ENCODE measurements around the gene GASK1A. TPM values are rescaled to one million over a fixed set of nuclear protein-coding genes. Genes with fewer than 3 reads are reported as not detected.

GASK1A gene
- total and polyA plus RNA-seq, 2 of the 4 experiments (the other 2 are of a cell fraction), result 0.18 to 0.19 TPM

DNA sequence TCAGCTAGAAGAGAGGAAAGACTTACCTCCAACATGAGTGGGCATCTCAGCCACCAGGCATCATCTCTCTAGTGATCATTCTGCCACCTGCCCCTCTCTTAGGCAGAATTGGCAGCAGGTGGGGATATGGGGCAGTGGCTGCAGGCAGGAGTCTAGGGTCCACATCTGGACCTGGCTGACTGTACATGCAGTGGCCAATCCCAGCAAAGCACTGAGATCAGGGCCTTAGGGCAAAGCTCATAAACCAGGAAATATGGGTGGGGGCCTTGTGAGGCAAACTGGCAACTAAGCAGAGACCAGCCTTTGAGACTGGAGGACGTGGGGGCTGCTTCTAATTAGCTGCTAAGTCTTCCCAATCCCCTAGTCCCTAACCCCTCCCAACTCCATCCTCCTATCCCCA, 113.9 kb downstream of the GASK1A start:
- Histone ChIP-seq H2BK5ac (ENCODE audit: low read depth, low read length, poor library complexity, severe bottlenecking) (no peak overlapping the region), H4K5ac (ENCODE audit: low read depth, low read length) (no peak overlapping the region), H3K36me3 (ENCODE audit: control insufficient read depth, insufficient read depth, low read length) (no peaks in the 10 kb centered on the region), H3K4ac (ENCODE audit: low read depth, low read length) (no peak overlapping the region), H2AK9ac (replicated peaks; ENCODE audit: low read depth, low read length, poor library complexity) (no peak overlapping the region), H3K23ac (ENCODE audit: low read depth, low read length) (no peak overlapping the region), H4K91ac (ENCODE audit: insufficient read depth, low read depth, low read length) (no peak overlapping the region), H2BK20ac (ENCODE audit: low read depth, low read length) (no peak overlapping the region), H3K9me1 (ENCODE audit: insufficient read depth, low read length) (no peaks in the 10 kb centered on the region; the same call in 1 of the 2 replicates), H3K4me1 (ENCODE audit: control insufficient read depth, insufficient read depth, low read length) (no peaks in the 10 kb centered on the region; the same call in 1 of the 2 replicates), H2BK15ac (ENCODE audit: low read depth, low read length) (no peak overlapping the region), H3K27me3 (ENCODE audit: control insufficient read depth, insufficient read depth, low read length) (no peaks in the 10 kb centered on the region), H2AFZ (replicated peaks; ENCODE audit: low read length, poor library complexity) (no peak overlapping the region), H4K20me1 (ENCODE audit: insufficient read depth, low read length) (no peaks in the 10 kb centered on the region), H3K79me1 (ENCODE audit: low read depth in 1 of 2, low read length in 2 of 2) (no peaks in the 10 kb centered on the region; a peak in 1 of 4 replicates), H3K56ac (ENCODE audit: extremely low read depth, insufficient read depth, low read length) (no peak overlapping the region), H3K9me3 (ENCODE audit: control insufficient read depth, insufficient read depth, low read length) (no peaks in the 10 kb centered on the region), H2BK120ac (ENCODE audit: low read depth, low read length) (no peak overlapping the region), H2AK5ac (ENCODE audit: low read depth, low read length) (no peak overlapping the region), H4K8ac (ENCODE audit: low read depth in 2 of 2, low read length in 2 of 2) (no peak overlapping the region), H3K4me2 (ENCODE audit: low read depth, low read length) (no peak overlapping the region), H3K18ac (ENCODE audit: low read depth, low read length) (no peak overlapping the region), H3K4me3 (ENCODE audit: insufficient read depth, low read depth, low read length) (no peak overlapping the region), H3K27ac (ENCODE audit: insufficient read depth, low read length) (no peak overlapping the region), H3K9ac (ENCODE audit: low read depth, low read length) (no peak overlapping the region), H3K14ac (replicated peaks; ENCODE audit: low read depth, low read length) (no peak overlapping the region)
- ATAC-seq (ENCODE audit: low read depth), result no peak
- no CpG with 5 or more reads among the region's 1 CpG for WGBS, 2 experiments (ENCODE audit: extremely low coverage in 2 of 2, insufficient read length in 1 of 2)
- in situ Hi-C loops (cut with MboI; ENCODE audit: low sequenced_read_pairs) (no loop called here), dilution Hi-C loops (cut with HindIII; ENCODE audit: low sequenced_read_pairs, unreplicated experiment) (no loop called here), intact Hi-C loops (cut with micrococcal nuclease) (loop anchor here (5.0 kb wide), 1 partner anchor 91 kb away; no protein-coding TSS in a partner anchor)
- ChIA-PET POLR2A (ENCODE audit: unreplicated experiment) (no interaction called here), CTCF (no interaction called here)
- BruUV-seq (replicated peaks), result no TSS peak
- TF ChIP-seq BHLHE40 (IDR thresholded peaks at IDR 0.05; ENCODE audit: low read depth, low read length) (no peak), MAZ (IDR thresholded peaks at IDR 0.05; ENCODE audit: borderline replicate concordance, low read depth, low read length) (no peak)
- TF ChIP-seq, protein P1, sequence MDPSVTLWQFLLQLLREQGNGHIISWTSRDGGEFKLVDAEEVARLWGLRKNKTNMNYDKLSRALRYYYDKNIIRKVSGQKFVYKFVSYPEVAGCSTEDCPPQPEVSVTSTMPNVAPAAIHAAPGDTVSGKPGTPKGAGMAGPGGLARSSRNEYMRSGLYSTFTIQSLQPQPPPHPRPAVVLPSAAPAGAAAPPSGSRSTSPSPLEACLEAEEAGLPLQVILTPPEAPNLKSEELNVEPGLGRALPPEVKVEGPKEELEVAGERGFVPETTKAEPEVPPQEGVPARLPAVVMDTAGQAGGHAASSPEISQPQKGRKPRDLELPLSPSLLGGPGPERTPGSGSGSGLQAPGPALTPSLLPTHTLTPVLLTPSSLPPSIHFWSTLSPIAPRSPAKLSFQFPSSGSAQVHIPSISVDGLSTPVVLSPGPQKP (IDR thresholded peaks at IDR 0.05; ENCODE audit: borderline replicate concordance, low read depth, low read length), result no peak
- no peak for DNase-seq

Data from IMR-90 (cell line).